Measurements from ENCODE around the gene KSR2. TPM values are rescaled to one million over a fixed set of nuclear protein-coding genes. Genes with fewer than 3 reads are reported as not detected.
"Not testable (repeated sequence)": the region's sequence is repeated elsewhere in the genome, so short reads cannot be mapped to it uniquely, and the experiment has no call there.

The KSR2 gene
- total RNA-seq, 4 donors from 2014 or later: 0.32 to 7.0 (median 0.60) TPM

GRCh38 chr12:117807355-117807754 is 161.4 kb downstream of the KSR2 start:
- H3K4me3 ChIP-seq: no peak overlapping the region
- DNase-seq: no peak
- H3K9me3 ChIP-seq: no peaks in the 10 kb centered on the region
- intact Hi-C loops (cut with DNase I; ENCODE audit: low total_unique reads) (no loop called here), in situ Hi-C loops (cut with MboI; ENCODE audit: low pct_ligation_motif_present in 1 of 4, low pct_unique_long_range_greater_than_20kb in 1 of 4, low sequenced_read_pairs in 3 of 4) (no loop called here)
- H3K36me3 ChIP-seq: no peaks in the 10 kb centered on the region
- H3K27me3 ChIP-seq: no peaks in the 10 kb centered on the region
- TF ChIP-seq POLR2AphosphoS5 (IDR thresholded peaks at IDR 0.05): no peak
- no peak for TF ChIP-seq CTCF (IDR thresholded peaks at IDR 0.05)
- no peak for TF ChIP-seq POLR2A (IDR thresholded peaks at IDR 0.05)
- TF ChIP-seq EP300 (IDR thresholded peaks at IDR 0.05; ENCODE audit: low read depth): no peak
- H3K4me1 ChIP-seq: peaks cover 0 to 10% (median 4%) of the 10 kb centered on the region in 4 donors
- 94 to 95% methylated on average over 2 of the region's 2 CpGs for WGBS, 2 donors (ENCODE audit: low coverage in 1 of 2)
- H3K27ac ChIP-seq: no peak overlapping the region

GRCh38 chr12:117805865-117806264 is 162.9 kb downstream of the KSR2 start:
- no peaks in the 10 kb centered on the region for H3K9me3 ChIP-seq
- in situ Hi-C loops (cut with MboI; ENCODE audit: low pct_ligation_motif_present in 1 of 4, low pct_unique_long_range_greater_than_20kb in 1 of 4, low sequenced_read_pairs in 3 of 4): no loop called here
- WGBS, 2 donors (ENCODE audit: low coverage in 1 of 2): 60 to 77% methylated on average over 2 to 7 of the region's 7 CpGs
- H3K4me3 ChIP-seq: no peak overlapping the region
- no peak for DNase-seq
- TF ChIP-seq CTCF (IDR thresholded peaks at IDR 0.05) (no peak), POLR2AphosphoS5 (IDR thresholded peaks at IDR 0.05) (no peak), POLR2A (IDR thresholded peaks at IDR 0.05) (no peak), EP300 (IDR thresholded peaks at IDR 0.05; ENCODE audit: low read depth) (no peak)
- intact Hi-C loops (cut with DNase I; ENCODE audit: low total_unique reads): no loop called here
- no peak overlapping the region for H3K27ac ChIP-seq
- no peaks in the 10 kb centered on the region for H3K27me3 ChIP-seq
- H3K36me3 ChIP-seq: no peaks in the 10 kb centered on the region
- peaks cover 0 to 10% (median 4%) of the 10 kb centered on the region in 4 donors for H3K4me1 ChIP-seq

- Histone ChIP-seq H3K27me3 (no peaks in the 10 kb centered on the region), H3K27ac (peak overlapping the region; percentile 22 to 76 (median 66)), H3K4me3 (no peak overlapping the region), H3K36me3 (no peaks in the 10 kb centered on the region), H3K9me3 (no peaks in the 10 kb centered on the region), H3K4me1 (peaks cover 0 to 10% (median 4%) of the 10 kb centered on the region in 4 donors)
- intact Hi-C loops (cut with DNase I; ENCODE audit: low total_unique reads): no loop called here
- peak; percentile 84 for TF ChIP-seq EP300 (IDR thresholded peaks at IDR 0.05; ENCODE audit: low read depth)
- peak in 2 of 3 donors; percentile 80 to 82 for TF ChIP-seq POLR2AphosphoS5 (IDR thresholded peaks at IDR 0.05)
- TF ChIP-seq CTCF (IDR thresholded peaks at IDR 0.05): no peak
- no peak for TF ChIP-seq POLR2A (IDR thresholded peaks at IDR 0.05)
- DNase-seq: peak; percentile 85
- WGBS, 2 donors (ENCODE audit: low coverage in 1 of 2): 30 to 37% methylated on average over 2 to 6 of the region's 6 CpGs
- in situ Hi-C loops (cut with MboI; ENCODE audit: low pct_ligation_motif_present in 1 of 4, low pct_unique_long_range_greater_than_20kb in 1 of 4, low sequenced_read_pairs in 3 of 4): no loop called here
These were observed 165.8 kb downstream of the KSR2 start for GRCh38 chr12:117803001-117803400.

GRCh38 chr12:117800711-117801110 is 168.1 kb downstream of the KSR2 start:
- H3K36me3 ChIP-seq; intact Hi-C loops (cut with DNase I; ENCODE audit: low total_unique reads); H3K27ac ChIP-seq; H3K9me3 ChIP-seq; DNase-seq; H3K4me3 ChIP-seq; in situ Hi-C loops (cut with MboI; ENCODE audit: low pct_ligation_motif_present in 1 of 4, low pct_unique_long_range_greater_than_20kb in 1 of 4, low sequenced_read_pairs in 3 of 4); H3K4me1 ChIP-seq; H3K27me3 ChIP-seq: not testable (repeated sequence)
- 85 to 89% methylated on average over 4 to 6 of the region's 6 CpGs for WGBS, 2 donors (ENCODE audit: low coverage in 1 of 2)

- H3K36me3 ChIP-seq: no peaks in the 10 kb centered on the region
- in situ Hi-C loops (cut with MboI; ENCODE audit: low pct_ligation_motif_present in 1 of 4, low pct_unique_long_range_greater_than_20kb in 1 of 4, low sequenced_read_pairs in 3 of 4) (no loop called here), intact Hi-C loops (cut with DNase I; ENCODE audit: low total_unique reads) (no loop called here)
- TF ChIP-seq POLR2AphosphoS5 (IDR thresholded peaks at IDR 0.05) (no peak), CTCF (IDR thresholded peaks at IDR 0.05) (no peak), POLR2A (IDR thresholded peaks at IDR 0.05) (no peak), EP300 (IDR thresholded peaks at IDR 0.05; ENCODE audit: low read depth) (no peak)
- H3K4me1 ChIP-seq: no peaks in the 10 kb centered on the region
- no peak overlapping the region for H3K4me3 ChIP-seq
- H3K27me3 ChIP-seq: no peaks in the 10 kb centered on the region
- DNase-seq: no peak
- H3K27ac ChIP-seq: no peak overlapping the region
- WGBS, 2 donors (ENCODE audit: low coverage in 1 of 2): 76 to 89% methylated on average over 3 of the region's 3 CpGs
- H3K9me3 ChIP-seq: no peaks in the 10 kb centered on the region
These were observed 171.6 kb downstream of the KSR2 start for GRCh38 chr12:117797202-117797601.
